Nucleus accumbens (tissue), 56 donors: Measurements from ENCODE around the gene INPP4A.

ENCODE experiments used
- DNase-seq, 56 donors: peaks; one replicate each; lab custom pipeline; 2025; lab: John Stamatoyannopoulos, UW

Gene INPP4A

DNA sequence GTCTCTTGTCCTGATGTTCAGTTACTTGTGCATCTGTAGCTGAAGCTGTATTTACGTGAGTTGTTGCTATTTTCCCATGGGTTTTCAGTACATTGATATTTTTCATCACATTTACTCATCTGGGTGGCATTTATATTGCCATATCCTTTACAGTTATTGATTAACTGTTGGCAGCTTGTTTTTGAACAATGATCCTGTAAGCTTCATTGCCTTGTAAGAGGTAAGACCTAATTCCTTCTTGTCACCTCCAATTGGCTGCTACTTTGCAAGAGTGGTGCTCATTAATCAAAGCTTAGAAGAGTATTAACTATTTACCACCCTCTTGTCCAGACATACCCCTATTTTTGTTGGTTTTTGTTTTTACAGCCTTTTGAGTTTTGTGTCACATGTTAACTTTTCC lies 88.9 kb downstream of the INPP4A start:
- DNase-seq = no peak

- no peak for DNase-seq
Measured at GRCh38 chr2:98534761-98535160, 90.1 kb downstream of the INPP4A start.

DNA sequence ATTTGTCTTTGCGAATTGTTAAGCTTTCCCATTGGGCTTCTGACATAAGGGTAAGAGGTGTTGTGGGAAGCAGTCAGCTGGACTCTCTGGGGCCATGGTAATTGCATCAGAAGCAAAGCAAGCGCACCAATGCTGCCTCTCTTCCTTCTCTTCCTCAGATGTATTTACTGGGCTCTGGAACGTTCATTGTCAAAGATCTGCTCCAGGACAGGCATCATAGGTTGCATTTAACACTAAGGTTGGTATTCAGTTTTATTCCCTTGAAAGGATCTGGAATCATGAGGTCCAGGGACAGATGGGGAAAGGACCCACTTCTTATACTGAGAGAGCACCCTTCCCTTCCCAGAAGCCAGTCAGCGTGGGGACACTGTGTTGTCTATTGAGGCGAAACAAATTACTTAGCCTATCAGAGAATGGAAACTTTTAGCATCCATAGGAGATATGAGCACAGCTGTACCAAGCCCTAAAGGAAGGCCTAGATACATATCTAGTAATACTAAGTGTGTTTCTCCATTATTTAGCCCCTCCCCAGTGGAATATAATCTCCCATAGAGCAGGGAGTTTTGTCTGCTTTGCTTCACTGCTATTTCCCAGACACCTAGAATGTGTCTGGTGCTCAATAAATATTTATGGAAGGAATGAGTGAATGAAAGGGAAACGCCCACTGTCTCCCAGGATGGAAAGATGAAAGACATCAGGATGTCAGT lies 91.5 kb downstream of the INPP4A start:
- no peak for DNase-seq

- no peak for DNase-seq
Measured at GRCh38 chr2:98537390-98538126, 92.9 kb downstream of the INPP4A start.

GRCh38 chr2:98538280-98539041 lies 93.8 kb downstream of the INPP4A start:
- peak in 1 of 56 donors; percentile 27 for DNase-seq

DNA sequence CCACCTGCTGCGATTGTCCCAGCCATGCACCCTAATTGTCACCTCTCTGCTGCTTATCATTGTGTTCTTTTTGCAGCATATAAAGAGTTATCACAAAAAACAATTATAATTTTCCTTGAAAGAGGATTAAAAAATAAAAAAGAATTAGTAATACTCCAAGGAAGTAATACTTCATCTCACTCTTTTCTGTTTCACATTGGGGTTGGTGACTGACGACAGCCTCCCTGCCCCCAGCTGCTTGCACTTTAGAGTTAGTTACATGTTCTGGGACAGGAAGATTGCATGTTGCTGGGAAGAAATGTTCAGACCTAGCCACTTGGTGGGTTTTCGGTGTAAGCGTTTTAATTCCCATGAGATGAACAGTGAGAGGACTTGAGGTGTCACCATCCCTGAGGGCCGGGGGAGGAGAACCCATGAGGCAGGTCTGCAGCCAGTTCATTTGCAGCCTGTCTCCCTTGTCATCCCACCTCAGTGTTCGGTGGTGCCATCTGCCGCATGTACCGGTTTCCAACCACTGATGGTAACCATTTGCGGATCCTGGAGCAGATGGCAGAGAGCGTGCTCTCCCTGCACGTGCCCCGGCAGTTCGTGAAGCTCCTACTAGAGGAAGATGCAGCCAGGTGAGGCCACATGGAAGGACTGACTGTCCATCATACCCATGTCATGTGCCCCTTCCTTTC lies 94.5 kb downstream of the INPP4A start:
- DNase-seq = no peak

- no peak for DNase-seq
Measured at GRCh38 chr2:98540536-98540935, 95.9 kb downstream of the INPP4A start.

- no peak for DNase-seq
Measured at GRCh38 chr2:98541489-98541888, 96.8 kb downstream of the INPP4A start.

DNA sequence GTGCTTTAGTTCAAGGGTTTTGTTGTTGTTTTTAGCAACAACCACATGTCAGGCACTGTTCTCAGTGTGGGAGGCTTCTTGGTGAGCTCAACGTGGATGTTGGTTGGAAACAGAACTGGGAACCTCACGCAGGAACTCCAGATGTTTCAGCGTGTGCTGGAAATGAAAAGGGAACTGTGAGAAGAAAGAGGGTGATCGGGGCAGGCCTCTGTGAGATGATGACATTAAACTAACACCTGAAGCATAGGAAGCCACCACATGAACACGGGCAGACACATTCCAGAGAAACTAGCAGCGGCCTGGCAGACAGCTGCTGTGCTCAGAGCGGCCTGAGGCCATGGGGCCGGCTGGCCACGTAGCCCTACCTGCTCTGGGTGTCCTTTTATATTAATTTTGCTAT lies 97.2 kb downstream of the INPP4A start:
- DNase-seq = no peak

DNA sequence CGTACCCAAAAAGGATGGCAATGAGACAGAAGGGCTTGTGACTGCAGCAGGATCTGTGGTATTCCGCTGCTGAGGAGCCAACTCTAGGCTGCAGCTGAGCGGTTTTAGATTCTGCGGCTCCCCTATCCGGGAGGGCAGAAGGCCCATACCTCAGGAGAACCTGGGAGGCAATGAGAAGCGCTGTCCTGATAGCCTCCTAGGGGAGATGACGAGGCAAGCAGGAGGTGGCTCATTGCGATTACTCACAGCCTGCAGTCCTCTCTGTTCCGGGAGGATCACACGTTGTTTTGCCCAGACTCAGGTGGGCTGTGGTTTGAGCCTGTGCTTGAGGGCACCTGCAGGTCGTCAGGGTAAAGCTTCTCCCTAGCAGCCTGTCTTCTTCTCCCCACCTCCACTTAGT lies 98.6 kb downstream of the INPP4A start:
- DNase-seq = no peak

DNA sequence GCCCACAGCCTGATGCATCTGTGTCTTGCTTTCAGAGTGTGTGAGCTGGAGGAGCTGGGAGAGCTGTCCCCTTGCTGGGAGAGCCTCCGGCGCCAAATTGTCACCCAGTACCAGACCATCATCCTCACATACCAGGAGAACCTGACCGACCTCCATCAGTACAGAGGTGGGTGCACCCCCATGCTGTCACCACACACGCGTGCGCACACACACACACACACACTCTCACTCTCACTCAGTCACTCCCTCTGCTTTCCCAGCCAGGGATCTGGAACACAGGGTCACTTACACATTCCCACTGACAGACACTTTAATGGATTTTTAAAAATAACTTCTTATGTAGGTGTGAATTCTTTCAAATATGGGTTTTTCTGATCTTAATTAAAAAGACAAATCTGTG lies 99.2 kb downstream of the INPP4A start:
- peak in 9 of 56 donors; percentile 12 to 43 (median 29) for DNase-seq

- DNase-seq = peak in 1 of 56 donors; percentile 40
Measured at GRCh38 chr2:98545591-98545990, 100.9 kb downstream of the INPP4A start.

DNA sequence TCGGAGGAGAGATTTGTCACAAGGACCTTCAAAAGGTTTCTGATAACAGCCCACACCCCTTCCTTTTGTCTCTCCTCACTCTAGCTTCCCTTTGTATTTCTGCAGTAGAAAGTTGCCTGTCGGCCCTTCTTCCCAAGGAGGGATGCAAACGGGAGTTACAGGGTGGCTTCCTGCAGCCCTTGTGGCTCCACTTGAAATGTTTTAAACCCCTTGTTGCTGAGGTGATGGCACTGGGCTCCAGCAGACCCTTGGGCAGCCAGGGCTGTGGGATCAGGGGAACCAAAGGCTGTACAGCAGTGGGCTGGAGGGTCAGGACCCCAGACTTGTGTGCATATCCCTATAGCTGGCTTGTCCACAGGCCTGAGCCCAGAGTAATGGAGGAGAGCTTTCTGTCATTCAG lies 101.5 kb downstream of the INPP4A start:
- no peak for DNase-seq

GRCh38 chr2:98547092-98547790 lies 102.6 kb downstream of the INPP4A start:
- no peak for DNase-seq

DNA sequence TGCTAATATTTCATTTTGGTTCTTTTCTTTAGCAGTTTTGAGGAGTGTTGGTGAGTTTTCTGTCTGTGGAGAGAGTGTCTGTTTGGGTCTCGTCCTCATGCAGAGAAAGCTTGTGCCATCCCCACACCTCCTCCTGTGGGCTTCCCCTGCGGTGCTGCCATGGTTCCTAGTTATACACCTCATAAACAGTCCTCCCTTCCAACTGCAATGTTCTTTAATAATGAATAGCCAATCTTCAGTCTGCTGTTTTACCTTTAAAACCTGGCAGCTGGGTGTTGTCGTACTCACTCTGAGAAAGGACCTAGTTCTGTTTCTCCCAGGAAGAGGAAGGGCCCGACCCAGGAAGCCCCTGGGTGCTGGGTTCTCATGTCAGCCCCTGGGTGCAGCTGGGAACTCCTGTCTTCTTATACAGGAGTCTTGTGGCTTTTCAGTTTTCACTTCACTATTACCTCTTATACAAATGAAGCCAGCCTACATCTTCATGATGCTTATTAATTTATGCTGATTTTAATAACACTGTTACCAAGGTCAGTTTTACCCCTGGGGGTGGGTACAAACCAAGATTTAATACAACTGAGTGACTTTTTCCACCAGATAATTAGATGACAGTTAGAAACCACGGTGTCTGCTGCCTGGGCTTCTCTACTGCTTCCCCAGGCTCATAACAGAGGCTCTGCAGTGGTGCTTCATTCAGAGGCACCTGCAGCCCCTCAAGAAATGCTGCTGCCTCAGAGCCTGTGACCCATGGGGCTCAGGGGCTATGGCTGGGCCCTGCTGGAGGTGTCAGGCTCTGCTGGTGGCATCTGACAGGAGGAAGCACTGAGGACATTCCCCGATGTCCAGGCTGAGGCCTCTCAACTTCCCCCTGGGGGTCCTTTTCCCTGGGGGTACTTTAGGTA lies 104.5 kb downstream of the INPP4A start:
- DNase-seq = no peak

DNA sequence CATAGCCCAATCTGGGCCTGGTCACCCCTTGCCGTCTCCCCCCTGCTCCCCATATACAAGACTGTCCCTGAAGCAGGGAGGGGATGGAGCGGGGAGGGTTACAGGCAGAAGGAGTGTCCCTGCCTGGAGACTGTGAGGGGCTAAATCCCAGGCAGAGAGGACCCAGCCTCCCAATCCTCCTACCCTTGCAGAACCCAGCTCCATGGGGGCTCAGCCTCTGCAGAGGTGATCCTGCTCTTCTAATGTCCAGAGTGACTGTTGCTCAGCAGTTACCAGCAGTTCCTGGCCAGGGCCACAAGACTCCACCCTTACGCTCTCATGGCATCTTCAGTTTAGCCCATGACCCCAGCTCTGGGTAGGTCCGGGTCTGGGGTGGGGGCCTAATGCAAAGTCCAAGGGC lies 105.5 kb downstream of the INPP4A start:
- DNase-seq = no peak

GRCh38 chr2:98551316-98551715 lies 106.7 kb downstream of the INPP4A start:
- no peak for DNase-seq

- DNase-seq = no peak
Measured at GRCh38 chr2:98552499-98553179, 108.0 kb downstream of the INPP4A start.
